Measurements from ENCODE around the gene CMYA5. TPM values are rescaled to one million over a fixed set of nuclear protein-coding genes. Genes with fewer than 3 reads are reported as not detected.
"Not testable (repeated sequence)": the region's sequence is repeated elsewhere in the genome, so short reads cannot be mapped to it uniquely, and the experiment has no call there.

Gene CMYA5
- total and polyA plus RNA-seq, 2 donors: 2.7 to 7.2 TPM

DNA sequence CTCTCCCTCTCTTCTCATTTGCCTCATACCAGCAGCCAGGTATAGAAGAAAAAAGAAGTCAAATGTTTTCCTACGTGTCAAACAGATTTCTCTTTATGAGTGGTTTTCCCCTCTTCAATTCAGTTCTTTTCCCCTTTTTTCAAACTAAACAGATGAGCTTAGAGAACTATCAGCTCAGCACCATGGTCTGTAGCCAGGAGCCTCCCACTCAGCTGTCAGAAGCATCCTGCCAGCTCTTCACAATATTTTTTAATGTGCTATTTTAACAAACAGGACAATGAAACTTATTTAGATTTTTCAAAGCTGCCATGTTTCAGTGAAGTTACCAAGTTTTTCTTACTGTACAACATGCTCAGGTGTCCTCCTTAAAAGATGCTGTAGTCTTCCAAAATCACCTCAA lies 63.5 kb downstream of the CMYA5 start:
- peaks cover 0 to 5% of the 10 kb centered on the region in 2 donors for H3K4me1 ChIP-seq (ENCODE audit: control insufficient read depth in 2 of 2, insufficient read depth in 2 of 2, low read length in 2 of 2)
- WGBS: 78% methylated on average over 1 of the region's 1 CpG
- no peak overlapping the region for H3K27ac ChIP-seq (ENCODE audit: low read depth in 1 of 2, low read length in 1 of 2)
- H3K27me3 ChIP-seq (ENCODE audit: control insufficient read depth in 2 of 2, insufficient read depth in 1 of 2, low read length in 1 of 2): no peaks in the 10 kb centered on the region
- no peaks in the 10 kb centered on the region for H3K36me3 ChIP-seq (ENCODE audit: control insufficient read depth in 2 of 2, insufficient read depth in 2 of 2, low read length in 1 of 2)
- no peak overlapping the region for H3K4me3 ChIP-seq (ENCODE audit: low read length in 2 of 2)
- no peaks in the 10 kb centered on the region for H3K9me3 ChIP-seq (ENCODE audit: control insufficient read depth in 2 of 2, insufficient read depth in 1 of 2, low read length in 1 of 2)
- no peak for DNase-seq (ENCODE audit: low read depth in 6 of 9, low spot score in 9 of 9)

DNA sequence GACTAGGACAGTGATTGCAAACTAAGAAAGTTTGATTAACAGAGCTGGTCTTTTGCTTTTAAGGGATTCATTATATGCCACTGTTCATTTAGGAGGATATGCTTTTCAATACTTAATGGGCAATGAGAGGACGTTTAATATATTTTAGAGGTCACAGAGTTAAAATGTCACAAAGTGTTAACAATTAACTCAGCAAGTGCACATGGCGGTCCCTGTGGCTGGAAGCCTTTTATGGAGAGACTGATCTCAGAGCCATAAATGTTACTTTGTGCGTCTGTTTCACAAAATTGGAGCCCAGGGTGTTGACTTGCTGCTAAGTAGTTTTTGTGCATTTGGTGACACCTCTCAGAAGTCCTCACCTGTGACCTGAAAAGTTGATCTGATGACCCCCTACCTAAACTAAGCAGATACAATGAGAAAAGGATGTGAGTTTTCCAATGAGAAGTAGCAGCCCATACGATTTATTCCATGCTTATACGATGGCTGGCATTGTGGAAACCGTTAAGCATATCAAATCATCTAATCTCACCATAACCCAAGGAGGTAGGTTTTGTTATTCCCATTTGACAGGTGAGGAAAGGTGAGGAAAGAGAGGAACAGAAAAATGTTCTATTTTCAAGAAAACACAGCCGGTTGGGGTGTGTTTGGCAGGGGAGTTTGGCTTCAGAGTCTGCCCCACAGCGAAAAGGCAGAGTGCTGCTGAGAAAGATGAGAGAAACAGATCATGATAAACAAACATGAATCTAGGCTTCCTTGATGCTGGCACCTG lies 64.4 kb downstream of the CMYA5 start:
- Histone ChIP-seq H3K4me1 (ENCODE audit: control insufficient read depth in 2 of 2, insufficient read depth in 2 of 2, low read length in 2 of 2) (peaks cover 0 to 5% of the 10 kb centered on the region in 2 donors), H3K36me3 (ENCODE audit: control insufficient read depth in 2 of 2, insufficient read depth in 2 of 2, low read length in 1 of 2) (no peaks in the 10 kb centered on the region), H3K4me3 (ENCODE audit: low read length in 2 of 2) (no peak overlapping the region), H3K27ac (ENCODE audit: low read depth in 1 of 2, low read length in 1 of 2) (no peak overlapping the region), H3K9me3 (ENCODE audit: control insufficient read depth in 2 of 2, insufficient read depth in 1 of 2, low read length in 1 of 2) (no peaks in the 10 kb centered on the region), H3K27me3 (ENCODE audit: control insufficient read depth in 2 of 2, insufficient read depth in 1 of 2, low read length in 1 of 2) (no peaks in the 10 kb centered on the region)
- WGBS: 95% methylated on average over 8 of the region's 8 CpGs
- no peak for DNase-seq (ENCODE audit: low read depth in 6 of 9, low spot score in 9 of 9)

DNA sequence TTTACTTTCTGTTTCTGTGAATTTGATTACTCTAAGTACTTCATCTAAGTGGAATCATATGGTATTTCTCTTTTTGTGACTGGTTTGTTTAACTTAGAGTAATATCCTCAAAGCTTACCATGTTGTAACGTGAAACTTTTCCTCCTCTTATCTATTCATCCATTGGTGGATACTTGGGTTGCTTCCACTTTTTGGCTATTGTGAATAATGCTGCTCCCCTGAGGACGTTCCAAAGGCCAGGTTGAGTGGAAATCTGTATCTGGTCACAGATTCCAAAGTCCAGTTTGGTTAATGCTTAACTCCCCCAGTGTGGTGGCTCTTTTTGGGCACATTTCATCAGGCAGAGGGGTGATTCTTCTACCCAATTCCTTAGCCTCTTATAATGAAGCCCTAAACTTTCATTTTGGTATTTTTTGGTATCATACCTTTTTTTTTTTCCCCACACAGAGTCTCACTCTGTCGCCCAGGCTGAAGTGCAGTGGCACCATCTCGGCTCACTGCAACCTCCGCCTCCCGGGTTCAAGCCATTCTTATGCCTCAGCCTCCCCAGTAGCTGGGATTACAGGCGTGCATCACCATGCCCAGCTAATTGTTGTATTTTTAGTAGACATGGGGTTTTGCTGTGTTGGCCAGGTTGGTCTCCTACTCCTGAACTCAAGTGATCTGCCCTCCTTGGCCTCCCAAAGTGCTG lies 65.4 kb downstream of the CMYA5 start:
- Histone ChIP-seq H3K9me3 (ENCODE audit: control insufficient read depth in 2 of 2, insufficient read depth in 1 of 2, low read length in 1 of 2) (no peaks in the 10 kb centered on the region), H3K4me3 (ENCODE audit: low read length in 2 of 2) (no peak overlapping the region), H3K27me3 (ENCODE audit: control insufficient read depth in 2 of 2, insufficient read depth in 1 of 2, low read length in 1 of 2) (no peaks in the 10 kb centered on the region), H3K36me3 (ENCODE audit: control insufficient read depth in 2 of 2, insufficient read depth in 2 of 2, low read length in 1 of 2) (no peaks in the 10 kb centered on the region), H3K27ac (ENCODE audit: low read depth in 1 of 2, low read length in 1 of 2) (no peak overlapping the region), H3K4me1 (ENCODE audit: control insufficient read depth in 2 of 2, insufficient read depth in 2 of 2, low read length in 2 of 2) (peaks cover 0 to 5% of the 10 kb centered on the region in 2 donors)
- DNase-seq (ENCODE audit: low read depth in 6 of 9, low spot score in 9 of 9): no peak
- WGBS: 98% methylated on average over 7 of the region's 7 CpGs

- Histone ChIP-seq H3K27ac (ENCODE audit: low read depth in 1 of 2, low read length in 1 of 2) (no peak overlapping the region), H3K4me1 (ENCODE audit: control insufficient read depth in 2 of 2, insufficient read depth in 2 of 2, low read length in 2 of 2) (peaks cover 0 to 5% of the 10 kb centered on the region in 2 donors), H3K9me3 (ENCODE audit: control insufficient read depth in 2 of 2, insufficient read depth in 1 of 2, low read length in 1 of 2) (no peaks in the 10 kb centered on the region), H3K4me3 (ENCODE audit: low read length in 2 of 2) (no peak overlapping the region), H3K27me3 (ENCODE audit: control insufficient read depth in 2 of 2, insufficient read depth in 1 of 2, low read length in 1 of 2) (no peaks in the 10 kb centered on the region), H3K36me3 (ENCODE audit: control insufficient read depth in 2 of 2, insufficient read depth in 2 of 2, low read length in 1 of 2) (no peaks in the 10 kb centered on the region)
- WGBS: 16% methylated on average over 4 of the region's 4 CpGs
- no peak for DNase-seq (ENCODE audit: low read depth in 6 of 9, low spot score in 9 of 9)
Measured at GRCh38 chr5:79756076-79756475, 66.4 kb downstream of the CMYA5 start.

GRCh38 chr5:79759436-79759835 lies 69.8 kb downstream of the CMYA5 start:
- H3K27me3 ChIP-seq (ENCODE audit: control insufficient read depth in 2 of 2, insufficient read depth in 1 of 2, low read length in 1 of 2): no peaks in the 10 kb centered on the region
- H3K27ac ChIP-seq (ENCODE audit: low read depth in 1 of 2, low read length in 1 of 2): no peak overlapping the region
- H3K36me3 ChIP-seq (ENCODE audit: control insufficient read depth in 2 of 2, insufficient read depth in 2 of 2, low read length in 1 of 2): no peaks in the 10 kb centered on the region
- DNase-seq (ENCODE audit: low read depth in 6 of 9, low spot score in 9 of 9): no peak
- no peak overlapping the region for H3K4me3 ChIP-seq (ENCODE audit: low read length in 2 of 2)
- H3K4me1 ChIP-seq (ENCODE audit: control insufficient read depth in 2 of 2, insufficient read depth in 2 of 2, low read length in 2 of 2): peaks cover 0 to 5% of the 10 kb centered on the region in 2 donors
- 95% methylated on average over 2 of the region's 2 CpGs for WGBS
- H3K9me3 ChIP-seq (ENCODE audit: control insufficient read depth in 2 of 2, insufficient read depth in 1 of 2, low read length in 1 of 2): no peaks in the 10 kb centered on the region

DNA sequence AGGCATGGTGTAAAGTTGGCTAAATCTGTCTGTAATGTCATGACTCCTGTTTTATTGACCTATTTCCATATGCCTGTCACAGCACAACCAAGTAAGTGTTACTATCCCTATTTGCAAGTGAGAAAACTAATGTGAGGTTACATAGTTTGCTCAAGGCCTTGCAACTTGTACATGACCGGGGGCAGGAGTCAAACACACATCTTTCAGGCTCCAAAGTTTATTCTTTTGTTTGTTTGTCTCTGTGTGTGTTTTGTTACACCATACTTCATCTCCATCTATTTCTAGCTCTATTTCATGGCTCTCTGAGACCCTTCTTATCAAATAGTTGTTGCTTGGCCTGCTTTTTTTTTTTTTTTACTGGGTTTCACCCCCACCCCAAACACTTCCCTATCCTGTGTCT lies 70.2 kb downstream of the CMYA5 start:
- H3K27me3 ChIP-seq (ENCODE audit: control insufficient read depth in 2 of 2, insufficient read depth in 1 of 2, low read length in 1 of 2): no peaks in the 10 kb centered on the region
- no peaks in the 10 kb centered on the region for H3K9me3 ChIP-seq (ENCODE audit: control insufficient read depth in 2 of 2, insufficient read depth in 1 of 2, low read length in 1 of 2)
- H3K4me3 ChIP-seq (ENCODE audit: low read length in 2 of 2): no peak overlapping the region
- no peak for DNase-seq (ENCODE audit: low read depth in 6 of 9, low spot score in 9 of 9)
- no peak overlapping the region for H3K27ac ChIP-seq (ENCODE audit: low read depth in 1 of 2, low read length in 1 of 2)
- 98% methylated on average over 1 of the region's 1 CpG for WGBS
- H3K4me1 ChIP-seq (ENCODE audit: control insufficient read depth in 2 of 2, insufficient read depth in 2 of 2, low read length in 2 of 2): peaks cover 0 to 5% of the 10 kb centered on the region in 2 donors
- no peaks in the 10 kb centered on the region for H3K36me3 ChIP-seq (ENCODE audit: control insufficient read depth in 2 of 2, insufficient read depth in 2 of 2, low read length in 1 of 2)

DNA sequence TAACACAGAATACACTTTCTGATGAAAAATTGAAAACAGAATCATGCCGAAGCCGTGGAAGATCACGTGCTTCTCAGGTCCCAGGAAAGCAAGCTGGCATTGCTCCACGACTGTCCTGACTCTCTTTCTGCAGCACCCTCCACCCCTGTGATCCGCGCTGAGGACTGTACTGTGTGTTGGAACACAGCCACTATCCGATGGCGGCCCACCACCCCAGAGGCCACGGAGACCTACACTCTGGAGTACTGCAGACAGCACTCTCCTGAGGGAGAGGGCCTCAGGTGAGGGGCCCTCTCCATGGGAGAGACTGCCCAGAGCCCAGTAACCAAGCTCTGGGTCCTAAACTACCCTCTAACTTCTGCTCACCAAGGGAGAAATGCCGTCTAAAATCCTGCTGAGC lies 73.3 kb downstream of the CMYA5 start:
- Histone ChIP-seq H3K4me3 (ENCODE audit: low read length in 2 of 2) (no peak overlapping the region), H3K4me1 (ENCODE audit: control insufficient read depth in 2 of 2, insufficient read depth in 2 of 2, low read length in 2 of 2) (no peaks in the 10 kb centered on the region), H3K36me3 (ENCODE audit: control insufficient read depth in 2 of 2, insufficient read depth in 2 of 2, low read length in 1 of 2) (no peaks in the 10 kb centered on the region), H3K9me3 (ENCODE audit: control insufficient read depth in 2 of 2, insufficient read depth in 1 of 2, low read length in 1 of 2) (no peaks in the 10 kb centered on the region), H3K27me3 (ENCODE audit: control insufficient read depth in 2 of 2, insufficient read depth in 1 of 2, low read length in 1 of 2) (no peaks in the 10 kb centered on the region), H3K27ac (ENCODE audit: low read depth in 1 of 2, low read length in 1 of 2) (no peak overlapping the region)
- 95% methylated on average over 10 of the region's 10 CpGs for WGBS
- no peak for DNase-seq (ENCODE audit: low read depth in 6 of 9, low spot score in 9 of 9)

DNA sequence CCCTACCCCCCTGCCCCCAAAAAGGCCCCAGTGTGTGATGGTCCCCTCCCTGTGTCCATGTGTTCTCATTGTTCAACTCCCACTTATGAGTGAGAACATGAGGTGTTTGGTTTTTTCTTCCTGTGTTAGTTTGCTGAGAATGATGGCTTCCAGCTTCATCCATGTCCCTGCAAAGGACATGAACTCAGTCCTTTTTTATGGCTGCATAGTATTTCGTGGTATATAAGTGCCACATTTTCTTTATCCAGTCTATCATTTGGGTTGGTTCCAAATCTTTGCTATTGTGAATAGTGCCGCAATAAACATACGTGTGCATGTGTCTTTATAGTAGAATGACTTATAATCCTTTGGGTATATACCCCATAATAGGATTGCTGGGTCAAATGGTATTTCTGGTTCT lies 74.5 kb downstream of the CMYA5 start:
- DNase-seq (ENCODE audit: low read depth in 6 of 9, low spot score in 9 of 9); H3K4me1 ChIP-seq (ENCODE audit: control insufficient read depth in 2 of 2, insufficient read depth in 2 of 2, low read length in 2 of 2); H3K27me3 ChIP-seq (ENCODE audit: control insufficient read depth in 2 of 2, insufficient read depth in 1 of 2, low read length in 1 of 2); H3K36me3 ChIP-seq (ENCODE audit: control insufficient read depth in 2 of 2, insufficient read depth in 2 of 2, low read length in 1 of 2); H3K9me3 ChIP-seq (ENCODE audit: control insufficient read depth in 2 of 2, insufficient read depth in 1 of 2, low read length in 1 of 2); H3K4me3 ChIP-seq (ENCODE audit: low read length in 2 of 2); H3K27ac ChIP-seq (ENCODE audit: low read depth in 1 of 2, low read length in 1 of 2): not testable (repeated sequence)
- 98% methylated on average over 3 of the region's 3 CpGs for WGBS

DNA sequence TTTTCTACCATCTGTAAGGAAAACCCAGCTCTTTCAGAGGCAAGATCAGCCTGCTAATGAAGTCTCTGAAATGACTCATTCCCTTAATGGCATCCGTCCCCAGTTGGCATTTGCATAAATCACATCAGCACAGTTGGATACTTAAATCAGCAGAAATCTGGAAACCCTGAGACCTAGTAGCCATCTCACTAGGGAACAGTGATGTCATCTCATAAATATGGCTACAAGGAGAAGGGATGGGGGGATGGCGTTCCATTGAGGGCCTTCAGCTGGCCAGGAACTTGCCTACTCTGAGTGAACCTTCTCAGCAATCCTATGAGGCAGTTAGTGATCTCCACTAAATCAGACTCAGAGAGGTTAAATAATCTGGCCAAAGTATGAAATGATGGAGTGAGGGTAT lies 81.8 kb downstream of the CMYA5 start:
- H3K27me3 ChIP-seq (ENCODE audit: control insufficient read depth in 2 of 2, insufficient read depth in 1 of 2, low read length in 1 of 2): no peaks in the 10 kb centered on the region
- H3K9me3 ChIP-seq (ENCODE audit: control insufficient read depth in 2 of 2, insufficient read depth in 1 of 2, low read length in 1 of 2): peaks cover 0 to 11% of the 10 kb centered on the region in 2 donors
- peaks cover 0 to 4% of the 10 kb centered on the region in 2 donors for H3K4me1 ChIP-seq (ENCODE audit: control insufficient read depth in 2 of 2, insufficient read depth in 2 of 2, low read length in 2 of 2)
- DNase-seq (ENCODE audit: low read depth in 6 of 9, low spot score in 9 of 9): no peak
- H3K36me3 ChIP-seq (ENCODE audit: control insufficient read depth in 2 of 2, insufficient read depth in 2 of 2, low read length in 1 of 2): no peaks in the 10 kb centered on the region
- H3K4me3 ChIP-seq (ENCODE audit: low read length in 2 of 2): no peak overlapping the region
- H3K27ac ChIP-seq (ENCODE audit: low read depth in 1 of 2, low read length in 1 of 2): no peak overlapping the region
- 95% methylated on average over 2 of the region's 2 CpGs for WGBS
